ENCODE results near the gene SNX9.

The SNX9 gene

GRCh38 chr6:157823001-157823527 is at the start of gene SNX9:
SNX9 (plus strand) TSS chr6:157823246; CDS start chr6:157823435, 189 bp downstream.
- Mint-ChIP-seq H3K4me1 (peaks cover 19% of the 10 kb centered on the region), H3K4me3 (peak within 1 kb of the TSS; percentile 96 to 100 (median 99)), H3K36me3 (ENCODE audit: low read depth) (no peaks in the 10 kb centered on the region), H3K27me3 (ENCODE audit: low read depth) (peaks cover 8% of the 10 kb centered on the region), H3K27ac (peak within 1 kb of the TSS; percentile 100), H3K9me3 (no peaks in the 10 kb centered on the region)
- no peak for TF ChIP-seq CTCF (IDR thresholded peaks at IDR 0.05; ENCODE audit: unreplicated experiment in 3 of 3)

DNA sequence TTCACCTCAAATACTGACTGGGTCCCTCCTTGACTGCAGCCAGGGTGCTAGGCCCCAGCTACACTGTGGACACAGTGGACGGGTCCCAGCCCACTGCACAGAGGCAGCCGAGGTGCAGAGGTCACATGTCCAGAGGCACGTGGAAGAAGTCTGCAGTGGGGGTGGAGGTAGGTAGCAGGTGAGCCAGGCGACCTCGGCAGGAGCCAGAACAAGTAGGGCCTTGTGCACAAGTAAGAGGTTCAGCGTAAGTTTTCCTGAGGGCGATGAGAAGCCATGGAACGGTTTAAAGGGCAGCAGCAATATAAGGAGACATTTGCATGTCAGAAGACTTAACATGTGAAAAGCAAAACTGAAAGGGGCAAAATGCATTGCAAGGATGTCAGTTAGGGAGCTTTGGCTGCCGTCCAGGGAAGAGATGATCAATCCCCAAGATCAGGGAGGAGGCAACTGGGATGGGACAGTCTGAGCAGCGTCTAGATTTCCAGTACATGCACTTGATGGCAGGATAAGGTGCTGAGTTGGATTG is 49.7 kb upstream of the SNX9 start:
- Mint-ChIP-seq H3K4me1 (peaks cover 5% of the 10 kb centered on the region), H3K9me3 (peaks cover 11% of the 10 kb centered on the region), H3K4me3 (no peak overlapping the region), H3K36me3 (ENCODE audit: low read depth) (peaks cover 6% of the 10 kb centered on the region), H3K27ac (peak overlapping the region; percentile 24 to 85 (median 76)), H3K27me3 (ENCODE audit: low read depth) (peaks cover 13% of the 10 kb centered on the region)
- no peak for TF ChIP-seq CTCF (IDR thresholded peaks at IDR 0.05; ENCODE audit: unreplicated experiment in 3 of 3)

GRCh38 chr6:157774153-157775135 is 48.6 kb upstream of the SNX9 start:
- Mint-ChIP-seq H3K4me1 (peaks cover 5% of the 10 kb centered on the region), H3K27ac (peak overlapping the region in 2 of 3 experiments; percentile 76 to 85), H3K36me3 (ENCODE audit: low read depth) (peaks cover 6% of the 10 kb centered on the region), H3K9me3 (peaks cover 11% of the 10 kb centered on the region), H3K4me3 (no peak overlapping the region), H3K27me3 (ENCODE audit: low read depth) (peaks cover 16% of the 10 kb centered on the region)
- TF ChIP-seq CTCF (IDR thresholded peaks at IDR 0.05; ENCODE audit: unreplicated experiment in 3 of 3), result no peak

- peaks cover 5% of the 10 kb centered on the region for H3K4me1 Mint-ChIP-seq
- H3K9me3 Mint-ChIP-seq, result peaks cover 11% of the 10 kb centered on the region
- H3K27me3 Mint-ChIP-seq (ENCODE audit: low read depth), result peaks cover 17% of the 10 kb centered on the region
- peaks cover 6% of the 10 kb centered on the region for H3K36me3 Mint-ChIP-seq (ENCODE audit: low read depth)
- no peak for TF ChIP-seq CTCF (IDR thresholded peaks at IDR 0.05; ENCODE audit: unreplicated experiment in 3 of 3)
- H3K4me3 Mint-ChIP-seq, result no peak overlapping the region
- H3K27ac Mint-ChIP-seq, result no peak overlapping the region
These were observed 47.7 kb upstream of the SNX9 start for GRCh38 chr6:157775376-157775775.

GRCh38 chr6:157777344-157777743 is 45.7 kb upstream of the SNX9 start:
- H3K4me1 Mint-ChIP-seq, result peaks cover 5% of the 10 kb centered on the region
- H3K36me3 Mint-ChIP-seq (ENCODE audit: low read depth), result peaks cover 6% of the 10 kb centered on the region
- no peak overlapping the region for H3K27ac Mint-ChIP-seq
- H3K4me3 Mint-ChIP-seq, result no peak overlapping the region
- peaks cover 11% of the 10 kb centered on the region for H3K27me3 Mint-ChIP-seq (ENCODE audit: low read depth)
- TF ChIP-seq CTCF (IDR thresholded peaks at IDR 0.05; ENCODE audit: unreplicated experiment in 3 of 3), result no peak
- peaks cover 17% of the 10 kb centered on the region for H3K9me3 Mint-ChIP-seq

Measured in nephron (organoid).